Neutrophil (primary cell): ENCODE results near the gene RSPH3.
"Not testable (repeated sequence)": the region's sequence is repeated elsewhere in the genome, so short reads cannot be mapped to it uniquely, and the experiment has no call there.

Source experiments
- H3K27ac ChIP-seq: fragments of 200-600 bp; sonication (generic); 2 replicates; pipeline ENCODE4 v1.5.1; 2016; ENCODE audit warnings: mild to moderate bottlenecking, moderate library complexity
- H3K27me3 ChIP-seq: fragments of 200-600 bp; sonication (generic); 2 replicates; pipeline ENCODE4 v1.6.0; 2016; ENCODE audit warnings: mild to moderate bottlenecking
- H3K36me3 ChIP-seq: fragments of 200-600 bp; sonication (generic); 2 replicates; pipeline ENCODE4 v1.5.1; 2017
- H3K4me1 ChIP-seq, 2 experiments: fragments of 200-600 bp in 1 of 2; sonication (generic) in 1 of 2; 1 replicate in 1 of 2; 2 replicates in 1 of 2; pipeline versions ENCODE4 v1.5.1 to v1.6.1; 2013 to 2016; ENCODE audit warnings: low read depth in 1 of 2, low read length in 1 of 2, mild to moderate bottlenecking in 1 of 2, moderate library complexity in 1 of 2; ENCODE audit not compliant: control insufficient read depth in 1 of 2, insufficient read depth in 1 of 2
- H3K4me3 ChIP-seq, 2 experiments: fragments of 200-600 bp in 1 of 2; sonication (generic) in 1 of 2; 1 replicate in 1 of 2; 2 replicates in 1 of 2; pipeline ENCODE4 v1.5.1; 2013 to 2016; ENCODE audit warnings: low read depth in 1 of 2, low read length in 1 of 2, mild to moderate bottlenecking in 1 of 2, moderate library complexity in 1 of 2
- H3K9me3 ChIP-seq: fragments of 200-600 bp; sonication (generic); 2 replicates; pipeline ENCODE4 v1.5.1; 2016
- CTCF ChIP-seq: fragments of 200-600 bp; sonication (generic); IDR thresholded peaks from 2 replicates; pipeline ENCODE4 v1.5.1; 2016; ENCODE audit warnings: antibody characterized with exemption

RSPH3 gene

GRCh38 chr6:159039885-159040258 is 39.9 kb upstream of the RSPH3 start:
- Histone ChIP-seq H3K36me3 (peaks cover 92% of the 10 kb centered on the region), H3K4me3 (peak overlapping the region; percentile 80 to 86), H3K27ac (peak overlapping the region; percentile 96), H3K9me3 (peaks cover 13% of the 10 kb centered on the region), H3K27me3 (no peaks in the 10 kb centered on the region), H3K4me1 (peaks cover 69 to 78% of the 10 kb centered on the region in 2 experiments)
- TF ChIP-seq CTCF, result no peak

GRCh38 chr6:159038914-159039884 is 39.2 kb upstream of the RSPH3 start:
- Histone ChIP-seq H3K27ac (peak overlapping the region; percentile 96), H3K4me3 (peak overlapping the region; percentile 80 to 86), H3K4me1 (peaks cover 76 to 85% of the 10 kb centered on the region in 2 experiments), H3K27me3 (no peaks in the 10 kb centered on the region), H3K36me3 (peaks cover 98% of the 10 kb centered on the region), H3K9me3 (peaks cover 13% of the 10 kb centered on the region)
- no peak for TF ChIP-seq CTCF

- Histone ChIP-seq H3K4me1 (peaks cover 85 to 93% of the 10 kb centered on the region in 2 experiments), H3K9me3 (peaks cover 13% of the 10 kb centered on the region), H3K27ac (peak overlapping the region; percentile 96), H3K4me3 (peak overlapping the region; percentile 80 to 86), H3K36me3 (peaks cover 91% of the 10 kb centered on the region)
- not testable (repeated sequence) for H3K27me3 ChIP-seq
Measured at GRCh38 chr6:159038318-159038717, 38.3 kb upstream of the RSPH3 start.

GRCh38 chr6:159037756-159038290 is 37.8 kb upstream of the RSPH3 start:
- peaks cover 86% of the 10 kb centered on the region for H3K36me3 ChIP-seq
- peak overlapping the region; percentile 80 to 86 for H3K4me3 ChIP-seq
- H3K9me3 ChIP-seq, result peaks cover 13% of the 10 kb centered on the region
- H3K27ac ChIP-seq, result peak overlapping the region; percentile 96
- H3K4me1 ChIP-seq, result peaks cover 90 to 93% of the 10 kb centered on the region in 2 experiments
- no peaks in the 10 kb centered on the region for H3K27me3 ChIP-seq
- no peak for TF ChIP-seq CTCF

- Histone ChIP-seq H3K4me3 (peak overlapping the region in 1 of 2 experiments; percentile 19), H3K27me3 (no peaks in the 10 kb centered on the region), H3K9me3 (peaks cover 13% of the 10 kb centered on the region), H3K4me1 (peaks cover 95 to 97% of the 10 kb centered on the region in 2 experiments), H3K27ac (peak overlapping the region; percentile 96), H3K36me3 (peaks cover 74% of the 10 kb centered on the region)
- no peak for TF ChIP-seq CTCF
Measured at GRCh38 chr6:159036673-159037072, 36.7 kb upstream of the RSPH3 start.

- no peak for TF ChIP-seq CTCF
- Histone ChIP-seq H3K4me1 (peaks cover 95 to 97% of the 10 kb centered on the region in 2 experiments), H3K27ac (peak overlapping the region; percentile 96), H3K4me3 (no peak overlapping the region), H3K27me3 (no peaks in the 10 kb centered on the region), H3K9me3 (peaks cover 6% of the 10 kb centered on the region), H3K36me3 (peaks cover 67% of the 10 kb centered on the region)
Measured at GRCh38 chr6:159035891-159036290, 35.9 kb upstream of the RSPH3 start.
